Smooth muscle cell (in vitro differentiated cells): Measurements from ENCODE around the gene DNAJB12. TPM values are rescaled to one million over a fixed set of nuclear protein-coding genes. Genes with fewer than 3 reads are reported as not detected.
"Not testable (repeated sequence)": the region's sequence is repeated elsewhere in the genome, so short reads cannot be mapped to it uniquely, and the experiment has no call there.

Source experiments
- DNase-seq: peaks from one replicate; lab custom pipeline; 2025; ENCODE audit not compliant: unreplicated experiment; lab: John Stamatoyannopoulos, UW
- H2AFZ ChIP-seq: fragments of 200-600 bp; sonication (generic); 2 replicates; pipeline ENCODE4 v1.6.0; 2016; ENCODE audit warnings: antibody characterized with exemption, low read depth, mild to moderate bottlenecking
- H3F3A ChIP-seq: fragments of 200-600 bp; sonication (generic); 2 replicates; pipeline ENCODE4 v1.6.0; 2017; ENCODE audit warnings: antibody characterized with exemption, low read depth
- H3K27ac ChIP-seq: fragments of 200-600 bp; sonication (generic); 2 replicates; pipeline ENCODE4 v1.5.1; 2016; ENCODE audit warnings: low read depth, mild to moderate bottlenecking
- H3K27me3 ChIP-seq: fragments of 200-600 bp; sonication (generic); 2 replicates; pipeline ENCODE4 v1.6.1; 2016; ENCODE audit warnings: low read depth, mild to moderate bottlenecking
- H3K36me3 ChIP-seq: fragments of 200-600 bp; sonication (generic); 2 replicates; pipeline ENCODE4 v1.5.1; 2016; ENCODE audit warnings: low read depth
- H3K4me1 ChIP-seq: fragments of 200-600 bp; sonication (generic); 2 replicates; pipeline ENCODE4 v1.5.1; 2016; ENCODE audit warnings: low read depth
- H3K4me2 ChIP-seq: fragments of 200-600 bp; sonication (generic); 2 replicates; pipeline ENCODE4 v1.6.0; 2016; ENCODE audit warnings: mild to moderate bottlenecking
- H3K4me3 ChIP-seq: fragments of 200-600 bp; sonication (generic); 2 replicates; pipeline ENCODE4 v1.5.1; 2016; ENCODE audit warnings: mild to moderate bottlenecking
- H3K79me2 ChIP-seq: fragments of 200-600 bp; sonication (generic); 2 replicates; pipeline ENCODE4 v1.6.0; 2016; ENCODE audit warnings: low read depth, mild to moderate bottlenecking
- H3K9ac ChIP-seq: fragments of 200-600 bp; sonication (generic); 2 replicates; pipeline ENCODE4 v1.6.0; 2016; ENCODE audit warnings: low read depth
- H3K9me3 ChIP-seq: fragments of 200-600 bp; sonication (generic); replicated peaks from 2 replicates; pipeline ENCODE4 v1.5.1; 2016; ENCODE audit warnings: low read depth
- H4K20me1 ChIP-seq: fragments of 200-600 bp; sonication (generic); 2 replicates; pipeline ENCODE4 v1.6.0; 2016; ENCODE audit warnings: low read depth
- CTCF ChIP-seq: fragments of 200-600 bp; sonication (generic); IDR thresholded peaks from 2 replicates; pipeline ENCODE4 v1.5.1; 2017; ENCODE audit warnings: borderline replicate concordance, mild to moderate bottlenecking, antibody characterized with exemption; ENCODE audit not compliant: insufficient read depth, poor library complexity, severe bottlenecking
- WGBS: methylation state at CpG from one replicate; pipeline ENCODE4 v1.1.7; 2016; ENCODE audit warnings: low lambda C conversion rate; 5-methylcytosine and 5-hydroxymethylcytosine counted together
- polyA plus RNA-seq: library from polyadenylated mRNA; unstranded; fragments of >200 nt; fragmentation: Nextera tagmentation; extraction: Ambion mirVana; gene quantifications from 2 replicates; pipeline ENCODE4 v1.2.1, GENCODE V29; 2016
- total RNA-seq: library from RNA; depleted of rRNA; stranded (reverse); fragments of >200 nt; gene quantifications from 2 replicates; pipeline ENCODE4 v1.2.3, GENCODE V29; 2014

Gene DNAJB12
- total and polyA plus RNA-seq, 2 experiments from 2014 or later, result 12.5 to 24.5 TPM

DNA sequence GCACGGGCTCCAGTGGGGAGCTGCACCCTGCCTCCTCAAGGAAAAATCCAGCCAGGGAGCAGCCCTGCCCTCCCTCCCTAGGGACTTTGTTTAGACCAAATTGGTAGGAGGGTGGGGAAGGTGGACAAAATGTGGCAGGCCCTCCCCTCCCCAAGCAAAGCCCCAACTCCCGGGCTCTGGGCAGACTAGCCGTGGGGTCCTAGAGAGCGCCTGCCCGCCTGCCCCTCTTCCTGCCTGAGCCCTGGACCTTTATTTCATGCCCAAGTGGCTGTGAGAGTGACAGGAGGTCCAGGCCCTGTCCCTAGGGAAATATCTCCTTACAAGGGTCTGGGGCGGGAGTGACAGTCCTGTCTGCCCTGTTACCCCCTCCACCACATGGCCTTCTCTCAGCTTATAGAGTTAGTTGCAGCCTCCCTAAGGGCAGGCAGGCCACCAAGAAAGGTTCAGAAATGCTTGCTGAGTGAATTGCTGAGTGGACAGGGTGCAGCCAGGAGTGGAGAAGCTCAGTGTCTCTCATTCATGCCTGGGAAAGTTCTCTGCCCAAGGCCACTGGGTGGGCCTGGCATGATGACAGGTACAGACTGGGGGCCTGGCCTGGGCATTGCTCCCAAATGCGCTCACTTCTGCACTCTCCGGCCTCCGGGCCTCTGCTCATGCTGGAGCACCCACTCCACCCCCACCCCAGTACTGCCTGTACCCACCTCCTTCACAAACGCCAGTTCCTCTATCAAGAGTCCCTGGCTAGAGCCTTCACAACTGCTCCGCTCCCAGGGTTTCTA is 25.2 kb downstream of the DNAJB12 start:
- H3K27ac ChIP-seq, result no peak overlapping the region
- H3F3A ChIP-seq, result peaks cover 8% of the 10 kb centered on the region
- H3K36me3 ChIP-seq, result no peaks in the 10 kb centered on the region
- no peaks in the 10 kb centered on the region for H3K79me2 ChIP-seq
- no peak overlapping the region for H2AFZ ChIP-seq
- DNase-seq, result no peak
- H3K4me2 ChIP-seq, result no peak overlapping the region
- 92% methylated on average over 11 of the region's 11 CpGs for WGBS
- no peak for TF ChIP-seq CTCF
- H4K20me1 ChIP-seq, result no peaks in the 10 kb centered on the region
- peaks cover 52% of the 10 kb centered on the region for H3K4me1 ChIP-seq
- no peaks in the 10 kb centered on the region for H3K9me3 ChIP-seq
- H3K27me3 ChIP-seq, result no peaks in the 10 kb centered on the region
- no peak overlapping the region for H3K4me3 ChIP-seq
- no peak overlapping the region for H3K9ac ChIP-seq

- no peaks in the 10 kb centered on the region for H3K36me3 ChIP-seq
- no peak for DNase-seq
- H3K9me3 ChIP-seq, result no peaks in the 10 kb centered on the region
- peaks cover 8% of the 10 kb centered on the region for H3F3A ChIP-seq
- WGBS, result 62% methylated on average over 4 of the region's 5 CpGs
- no peak overlapping the region for H3K27ac ChIP-seq
- no peak for TF ChIP-seq CTCF
- no peak overlapping the region for H3K4me2 ChIP-seq
- no peaks in the 10 kb centered on the region for H3K27me3 ChIP-seq
- H3K79me2 ChIP-seq, result no peaks in the 10 kb centered on the region
- no peak overlapping the region for H3K9ac ChIP-seq
- no peak overlapping the region for H2AFZ ChIP-seq
- no peak overlapping the region for H3K4me3 ChIP-seq
- H3K4me1 ChIP-seq, result peaks cover 46% of the 10 kb centered on the region
- no peaks in the 10 kb centered on the region for H4K20me1 ChIP-seq
These were observed 25.9 kb downstream of the DNAJB12 start for GRCh38 chr10:72328829-72329204.

- Histone ChIP-seq H3K27ac (no peak overlapping the region), H3K36me3 (no peaks in the 10 kb centered on the region), H3K4me2 (no peak overlapping the region), H3K4me3 (no peak overlapping the region), H3K9ac (no peak overlapping the region), H3K79me2 (no peaks in the 10 kb centered on the region), H3F3A (peaks cover 8% of the 10 kb centered on the region), H4K20me1 (no peaks in the 10 kb centered on the region), H3K4me1 (peaks cover 40% of the 10 kb centered on the region), H2AFZ (no peak overlapping the region), H3K27me3 (no peaks in the 10 kb centered on the region), H3K9me3 (no peaks in the 10 kb centered on the region)
- WGBS, result 47% methylated on average over 14 of the region's 14 CpGs
- peak; percentile 27 for DNase-seq
- TF ChIP-seq CTCF, result peak; percentile 56
These were observed 26.5 kb downstream of the DNAJB12 start for GRCh38 chr10:72328045-72328828.

DNA sequence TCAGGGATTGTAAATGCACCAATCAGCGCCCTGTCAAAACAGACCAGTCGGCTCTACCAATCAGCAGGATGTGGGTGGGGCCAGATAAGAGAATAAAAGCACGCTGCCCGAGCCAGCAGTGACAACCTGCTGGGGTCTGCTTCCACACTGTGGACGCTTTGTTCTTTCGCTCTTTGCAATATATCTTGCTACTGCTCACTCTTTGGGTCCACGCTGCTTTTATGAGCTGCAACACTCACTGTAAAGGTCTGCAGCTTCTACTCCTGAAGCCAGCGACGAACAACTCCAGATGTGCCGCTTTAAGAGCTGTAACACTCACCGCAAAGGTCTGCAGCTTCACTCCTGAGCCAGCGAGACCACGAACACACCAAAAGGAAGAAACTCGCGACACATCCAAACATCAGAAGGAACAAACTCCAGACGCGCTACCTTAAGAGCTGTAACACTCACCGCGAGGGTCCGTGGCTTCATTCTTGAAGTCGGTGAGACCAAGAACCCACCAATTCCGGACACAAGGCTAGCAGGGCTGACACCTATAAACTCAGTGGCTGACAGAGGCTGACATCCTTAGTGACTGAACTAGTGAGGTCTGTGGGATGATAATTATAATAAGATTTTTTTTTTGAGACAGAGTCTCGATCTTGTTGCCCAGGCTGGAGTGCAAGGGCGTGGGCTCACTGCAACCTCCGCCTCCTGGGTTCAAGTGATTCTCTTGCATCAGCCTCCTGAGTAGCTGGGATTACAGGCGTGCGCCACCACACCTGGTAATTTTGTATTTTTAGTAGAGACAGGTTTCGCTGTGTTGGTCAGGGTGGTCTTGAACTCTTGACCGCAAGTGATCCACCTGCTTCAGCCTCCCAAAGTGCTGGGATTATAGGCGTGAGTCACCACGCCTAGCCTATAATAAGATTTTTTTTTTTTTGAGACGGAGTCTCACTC is 27.8 kb downstream of the DNAJB12 start:
- not testable (repeated sequence) for H3K27ac ChIP-seq, H3K36me3 ChIP-seq, H2AFZ ChIP-seq, H3K4me3 ChIP-seq, H3F3A ChIP-seq, H3K9me3 ChIP-seq, DNase-seq, H3K9ac ChIP-seq, H3K27me3 ChIP-seq, H3K79me2 ChIP-seq, H3K4me2 ChIP-seq, H4K20me1 ChIP-seq
- WGBS, result 88% methylated on average over 32 of the region's 32 CpGs
- H3K4me1 ChIP-seq, result peaks cover 30% of the 10 kb centered on the region

DNA sequence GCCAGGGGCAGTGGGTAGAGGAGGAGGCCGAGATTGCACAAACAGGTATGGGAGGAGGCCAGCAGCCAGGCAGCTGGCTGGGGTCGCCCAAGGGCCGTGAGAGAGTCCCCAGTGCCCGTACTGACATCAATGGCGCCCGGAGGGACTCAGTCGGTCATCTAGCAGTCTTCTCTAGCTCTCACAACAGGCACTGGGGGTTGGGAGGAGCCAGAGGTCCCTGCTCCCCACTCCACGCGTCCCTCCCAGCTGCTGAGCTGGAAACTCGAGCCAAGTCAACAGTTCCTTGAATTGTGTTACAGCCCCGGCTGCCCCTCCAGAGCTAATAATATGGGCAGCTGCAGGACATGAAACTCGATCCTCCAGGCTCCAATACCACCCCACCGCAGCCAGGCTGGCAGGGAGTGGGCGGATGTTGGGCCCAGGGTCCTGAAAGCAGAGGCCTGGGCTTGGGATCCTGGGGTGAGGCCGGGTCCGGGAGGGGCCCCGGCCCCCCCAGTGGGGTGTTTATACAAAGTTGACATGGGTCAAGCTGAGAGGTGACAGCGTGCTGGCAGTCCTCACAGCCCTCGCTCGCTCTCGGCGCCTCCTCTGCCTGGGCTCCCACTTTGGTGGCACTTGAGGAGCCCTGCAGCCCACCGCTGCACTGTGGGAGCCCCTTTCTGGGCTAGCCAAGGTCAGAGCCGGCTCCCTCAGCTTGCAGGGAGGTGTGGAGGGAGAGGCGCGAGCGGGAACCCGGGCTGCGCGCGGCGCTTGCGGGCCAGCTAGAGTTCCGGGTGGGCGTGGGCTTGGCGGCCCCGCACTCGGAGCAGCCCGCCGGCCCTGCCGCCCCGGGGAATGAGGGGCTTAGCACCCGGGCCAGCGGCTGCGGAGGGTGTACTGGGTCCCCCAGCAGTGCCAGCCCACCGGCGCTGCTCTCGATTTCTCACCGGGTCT is 29.2 kb downstream of the DNAJB12 start:
- not testable (repeated sequence) for H3K36me3 ChIP-seq, H3K9ac ChIP-seq, H3K79me2 ChIP-seq, H3K9me3 ChIP-seq, H3K4me3 ChIP-seq, H4K20me1 ChIP-seq, H2AFZ ChIP-seq, H3K27me3 ChIP-seq
- peaks cover 27% of the 10 kb centered on the region for H3K4me1 ChIP-seq
- DNase-seq, result peak; percentile 40
- H3K4me2 ChIP-seq, result peak overlapping the region; percentile 38
- H3K27ac ChIP-seq, result peak overlapping the region; percentile 8
- H3F3A ChIP-seq, result peaks cover 11% of the 10 kb centered on the region
- 68% methylated on average over 39 of the region's 49 CpGs for WGBS
